Kidney (tissue), 14 donors: Measurements from ENCODE around the gene BMP7. TPM values are rescaled to one million over a fixed set of nuclear protein-coding genes. Genes with fewer than 3 reads are reported as not detected.

Source experiments
- DNase-seq, 5 donors: peaks; one replicate each; pipeline ENCODE4 v3.0.0-alpha.2; 2013 to 2020
- FAIRE-seq: peaks from 2 replicates; lab custom pipeline; 2012; peaks lifted over from hg19 to GRCh38; lab: Jason Lieb, UNC
- H3K27ac ChIP-seq, 2 donors: one replicate each; pipeline ENCODE4 v1.7.0; 2013; ENCODE audit warnings: low read depth in 2 of 2, low read length in 2 of 2, inconsistent platforms in 1 of 2
- H3K27me3 ChIP-seq: one replicate; pipeline ENCODE4 v1.7.1; 2013; ENCODE audit warnings: low read length, inconsistent platforms; ENCODE audit not compliant: control insufficient read depth, insufficient read depth
- H3K36me3 ChIP-seq, 3 donors: one replicate each; pipeline versions ENCODE4 v1.7.0 to v1.7.1; 2013; ENCODE audit warnings: low read length in 3 of 3, control low read depth in 1 of 3, inconsistent platforms in 1 of 3; ENCODE audit not compliant: insufficient read depth in 3 of 3, control insufficient read depth in 2 of 3
- H3K4me1 ChIP-seq, 3 donors: one replicate each; pipeline versions ENCODE4 v1.7.0 to v1.7.1; 2013; ENCODE audit warnings: low read length in 3 of 3, inconsistent platforms in 1 of 3, low read depth in 1 of 3; ENCODE audit not compliant: control insufficient read depth in 2 of 3, insufficient read depth in 2 of 3
- H3K4me3 ChIP-seq, 3 donors: one replicate each; pipeline versions ENCODE4 v1.7.0 to v1.8.1; 2013; ENCODE audit warnings: low read length in 3 of 3, control low read depth in 1 of 3, inconsistent platforms in 1 of 3
- H3K9ac ChIP-seq, 3 donors: one replicate each; pipeline versions ENCODE4 v1.7.0 to v1.7.1; 2013; ENCODE audit warnings: low read length in 3 of 3, control low read depth in 1 of 3, inconsistent platforms in 1 of 3
- H3K9me3 ChIP-seq, 3 donors: one replicate each; pipeline versions ENCODE4 v1.7.0 to v1.7.1; 2013; ENCODE audit warnings: low read length in 3 of 3, control low read depth in 1 of 3, inconsistent platforms in 1 of 3; ENCODE audit not compliant: control insufficient read depth in 2 of 3, insufficient read depth in 1 of 3
- CTCF ChIP-seq: IDR thresholded peaks from 3 replicates; pipeline ENCODE4 v1.5.1; 2012; ENCODE audit warnings: mild to moderate bottlenecking, moderate library complexity, borderline replicate concordance; ENCODE audit not compliant: insufficient read depth; ENCODE audit errors: extremely low read depth
- intact Hi-C: fragments of 100-400 bp; cut with DNase I; formaldehyde crosslinking; loops from one replicate; pipeline ENCODE4 v1.11.1; 2022
- polyA plus RNA-seq: library from polyadenylated mRNA; stranded (reverse); fragments of 350-450 nt; fragmentation: Illumina TruSeq; extraction: RNeasy Lipid Tissue Mini Kit (QIAGEN cat#74804); gene quantifications from one replicate; pipeline ENCODE4 v1.2.3, GENCODE V29; 2014; ENCODE audit warnings: low read depth, low replicate concordance; ENCODE audit not compliant: insufficient read depth
- total RNA-seq: library from RNA; stranded (reverse); fragmentation: NEBNext Ultra II Directional; extraction: Animal tissue kit (Norgen Biotek cat#: 25700); gene quantifications from one replicate; pipeline ENCODE4 v1.2.1, GENCODE V29; 2021
- donor health status: control.
- donor health status: control.
- donor health status: control.
- donor health status: control.
- donor health status: control.
- donor health status: DM: yes; HTN: yes; CAD: no.
- donor health status: Normal renal cell carcinoma (clear cell type).

Gene BMP7
- total and polyA plus RNA-seq, 2 donors from 2014 or later = 1.6 to 11.3 TPM

GRCh38 chr20:57165427-57166004 is 100.9 kb downstream of the BMP7 start:
- Histone ChIP-seq H3K9ac (no peak overlapping the region), H3K4me3 (no peak overlapping the region), H3K9me3 (peaks cover 0 to 4% (median 0%) of the 10 kb centered on the region in 3 donors), H3K27me3 (no peaks in the 10 kb centered on the region), H3K4me1 (no peaks in the 10 kb centered on the region), H3K36me3 (no peaks in the 10 kb centered on the region), H3K27ac (no peak overlapping the region)
- FAIRE-seq (no peak), DNase-seq (no peak)
- no peak for TF ChIP-seq CTCF
- intact Hi-C loops = no loop called here

GRCh38 chr20:57164872-57165271 is 101.6 kb downstream of the BMP7 start:
- FAIRE-seq = no peak
- Histone ChIP-seq H3K9ac (no peak overlapping the region), H3K36me3 (no peaks in the 10 kb centered on the region), H3K4me1 (no peaks in the 10 kb centered on the region), H3K27me3 (no peaks in the 10 kb centered on the region), H3K9me3 (peaks cover 0 to 4% (median 0%) of the 10 kb centered on the region in 3 donors), H3K27ac (no peak overlapping the region), H3K4me3 (no peak overlapping the region)
- intact Hi-C loops = no loop called here
- DNase-seq = no peak
- TF ChIP-seq CTCF = no peak

- Histone ChIP-seq H3K4me1 (no peaks in the 10 kb centered on the region), H3K9me3 (peaks cover 0 to 4% (median 0%) of the 10 kb centered on the region in 3 donors), H3K36me3 (no peaks in the 10 kb centered on the region), H3K9ac (no peak overlapping the region), H3K4me3 (no peak overlapping the region), H3K27me3 (no peaks in the 10 kb centered on the region), H3K27ac (no peak overlapping the region)
- TF ChIP-seq CTCF = no peak
- intact Hi-C loops = no loop called here
- DNase-seq (no peak), FAIRE-seq (no peak)
These were observed 103.4 kb downstream of the BMP7 start for GRCh38 chr20:57163041-57163440.

GRCh38 chr20:57162362-57162652 is 104.1 kb downstream of the BMP7 start:
- TF ChIP-seq CTCF = no peak
- Histone ChIP-seq H3K27ac (no peak overlapping the region), H3K36me3 (no peaks in the 10 kb centered on the region), H3K27me3 (no peaks in the 10 kb centered on the region), H3K9ac (no peak overlapping the region), H3K9me3 (peaks cover 0 to 4% (median 0%) of the 10 kb centered on the region in 3 donors), H3K4me3 (no peak overlapping the region), H3K4me1 (no peaks in the 10 kb centered on the region)
- DNase-seq (no peak), FAIRE-seq (no peak)
- intact Hi-C loops = no loop called here
